Renal cortical epithelial cell (primary cell): ENCODE data around the gene SLC23A2. TPM values are rescaled to one million over a fixed set of nuclear protein-coding genes. Genes with fewer than 3 reads are reported as not detected.
A peak's percentile ranks its signal among the peaks of the same experiment; 100 is the strongest.

Source experiments
- DNase-seq: peaks from one replicate; pipeline ENCODE4 v3.0.0-alpha.2; 2011; ENCODE audit warnings: low read depth
- total RNA-seq: library from RNA; depleted of rRNA; stranded (reverse); fragments of >200 nt; gene quantifications from 2 replicates; pipeline ENCODE4 v1.2.3, GENCODE V29; 2014

Gene SLC23A2
- total RNA-seq, 1 donor from 2014 or later, result 10.8 TPM

- no peak for DNase-seq
Observed at GRCh38 chr20:4846821-4847220, 154.5 kb downstream of the SLC23A2 start.

GRCh38 chr20:4844751-4845465, 156.4 kb downstream of the SLC23A2 start:
- DNase-seq, result no peak

- DNase-seq, result no peak
Observed at GRCh38 chr20:4844325-4844724, 157.0 kb downstream of the SLC23A2 start.

- no peak for DNase-seq
Observed at GRCh38 chr20:4840801-4841200, 160.5 kb downstream of the SLC23A2 start.

- no peak for DNase-seq
Observed at GRCh38 chr20:4838526-4838925, 162.8 kb downstream of the SLC23A2 start.

GRCh38 chr20:4837760-4838159, 163.6 kb downstream of the SLC23A2 start:
- no peak for DNase-seq

GRCh38 chr20:4836935-4837334, 164.4 kb downstream of the SLC23A2 start:
- no peak for DNase-seq

- DNase-seq, result no peak
Observed at GRCh38 chr20:4836473-4836872, 164.8 kb downstream of the SLC23A2 start.

- DNase-seq, result no peak
Observed at GRCh38 chr20:4835244-4836177, 165.8 kb downstream of the SLC23A2 start.

GRCh38 chr20:4833074-4833728, 168.1 kb downstream of the SLC23A2 start:
- no peak for DNase-seq

- DNase-seq, result no peak
Observed at GRCh38 chr20:4832469-4832868, 168.8 kb downstream of the SLC23A2 start.

- no peak for DNase-seq
Observed at GRCh38 chr20:4830696-4831095, 170.6 kb downstream of the SLC23A2 start.

GRCh38 chr20:4830259-4830658, 171.1 kb downstream of the SLC23A2 start:
- no peak for DNase-seq

GRCh38 chr20:4829514-4830215, 171.6 kb downstream of the SLC23A2 start:
- no peak for DNase-seq

- no peak for DNase-seq
Observed at GRCh38 chr20:4828830-4829513, 172.3 kb downstream of the SLC23A2 start.

GRCh38 chr20:4821590-4821989, 179.7 kb downstream of the SLC23A2 start:
- DNase-seq, result no peak

- peak; percentile 57 for DNase-seq
Observed at GRCh38 chr20:4820806-4821518, 180.3 kb downstream of the SLC23A2 start.

- no peak for DNase-seq
Observed at GRCh38 chr20:4819901-4820300, 181.4 kb downstream of the SLC23A2 start.

- peak; percentile 88 for DNase-seq
Observed at GRCh38 chr20:4817230-4817671, 184.1 kb downstream of the SLC23A2 start.

GRCh38 chr20:4815628-4816027, 185.7 kb downstream of the SLC23A2 start:
- DNase-seq, result no peak
